HepG2 (cell line): ENCODE measurements around the gene JAM2. TPM values are rescaled to one million over a fixed set of nuclear protein-coding genes. Genes with fewer than 3 reads are reported as not detected.

Source experiments
- DZIP1 ChIP-seq: sonication (generic); formaldehyde crosslinking; IDR thresholded peaks from 2 replicates; pipeline ENCODE4 v1.5.0; 2020; ENCODE audit warnings: mild to moderate bottlenecking, missing genetic modification reagents
- NAIF1 ChIP-seq: sonication (generic); formaldehyde crosslinking; IDR thresholded peaks from 2 replicates; pipeline ENCODE4 v1.5.0; 2020; ENCODE audit warnings: mild to moderate bottlenecking, missing genetic modification reagents, borderline replicate concordance
- TCF12 ChIP-seq, 2 experiments: fragments of 450-650 bp in 1 of 2; sonication (generic) in 1 of 2; formaldehyde crosslinking in 1 of 2; IDR thresholded peaks; 2 replicates each; pipeline versions ENCODE4 v1.6.1 to v1.8.0; 2017 to 2022; ENCODE audit warnings: antibody characterized with exemption in 1 of 2, mild to moderate bottlenecking in 1 of 2, missing genetic modification reagents in 1 of 2, moderate library complexity in 1 of 2
- TFDP2 ChIP-seq: sonication (generic); formaldehyde crosslinking; IDR thresholded peaks from 2 replicates; pipeline ENCODE4 v1.4.0; 2020; ENCODE audit warnings: missing genetic modification reagents
- THAP8 ChIP-seq: sonication (generic); formaldehyde crosslinking; IDR thresholded peaks from 2 replicates; pipeline ENCODE4 v1.5.1; 2020; ENCODE audit warnings: missing genetic modification reagents, mild to moderate bottlenecking, borderline replicate concordance
- ZNF776 ChIP-seq: sonication (generic); formaldehyde crosslinking; IDR thresholded peaks from 2 replicates; pipeline ENCODE4 v1.4.0; 2020; ENCODE audit warnings: mild to moderate bottlenecking, missing genetic modification reagents
- ZNF790 ChIP-seq: sonication (generic); formaldehyde crosslinking; IDR thresholded peaks from 2 replicates; pipeline ENCODE4 v1.8.0; 2022; ENCODE audit warnings: missing genetic modification reagents, mild to moderate bottlenecking, borderline replicate concordance
- ZSCAN21 ChIP-seq: sonication (generic); formaldehyde crosslinking; IDR thresholded peaks from 2 replicates; pipeline ENCODE4 v1.8.0; 2022; ENCODE audit warnings: mild to moderate bottlenecking, missing genetic modification reagents, moderate library complexity, borderline replicate concordance
- polyA plus RNA-seq, 8 experiments: library from polyadenylated mRNA; depleted of rRNA in 3 of 8; stranded (reverse) in 7 of 8; unstranded in 1 of 8; fragments of >200 nt; fragmentation: Illumina TruSeq in 4 of 8; extraction: Trizol in 4 of 8; gene quantifications; 2 replicates each; pipeline versions ENCODE4 v1.2.1 to v1.2.3, GENCODE V29; 2011 to 2016; ENCODE audit warnings: low read depth in 4 of 8, missing spikeins in 1 of 8, mixed read lengths in 1 of 8; ENCODE audit not compliant: insufficient read depth in 1 of 8
- total RNA-seq, 5 experiments: library from RNA; depleted of rRNA; stranded (reverse); fragments of >200 nt; fragmentation: Illumina TruSeq; extraction: Trizol; gene quantifications; 2 replicates each; pipeline ENCODE4 v1.2.3, GENCODE V29; 2016; ENCODE audit warnings: low read depth in 1 of 5
- TF ChIP-seq, protein P1 (sequence below): sonication (generic); formaldehyde crosslinking; IDR thresholded peaks from 2 replicates; pipeline ENCODE4 v1.4.0; 2020; ENCODE audit warnings: missing genetic modification reagents
- TF ChIP-seq, protein P2 (sequence below): sonication (generic); formaldehyde crosslinking; IDR thresholded peaks from 2 replicates; pipeline ENCODE4 v1.5.0; 2020; ENCODE audit warnings: missing genetic modification reagents
- TF ChIP-seq, protein P3 (sequence below): sonication (generic); formaldehyde crosslinking; conservative IDR thresholded peaks from 2 replicates; pipeline ENCODE4 v1.4.0; 2020; ENCODE audit warnings: missing genetic modification reagents

Gene JAM2
- total and polyA plus RNA-seq, 2 of the 13 experiments (the other 11 are each of a cell fraction or from before 2014, with no cell fraction given), result 0.07 TPM; not detected in 1

GRCh38 chr21:25760061-25760460, 121.0 kb downstream of the JAM2 start (continued):
- TF ChIP-seq DZIP1 (CRISPR knock-in tag), result no peak
- TF ChIP-seq TCF12 (IDR thresholded peaks at IDR 0.05), result no peak
- no peak for TF ChIP-seq TCF12 (CRISPR knock-in tag; IDR thresholded peaks at IDR 0.05)
- TF ChIP-seq, protein P1, sequence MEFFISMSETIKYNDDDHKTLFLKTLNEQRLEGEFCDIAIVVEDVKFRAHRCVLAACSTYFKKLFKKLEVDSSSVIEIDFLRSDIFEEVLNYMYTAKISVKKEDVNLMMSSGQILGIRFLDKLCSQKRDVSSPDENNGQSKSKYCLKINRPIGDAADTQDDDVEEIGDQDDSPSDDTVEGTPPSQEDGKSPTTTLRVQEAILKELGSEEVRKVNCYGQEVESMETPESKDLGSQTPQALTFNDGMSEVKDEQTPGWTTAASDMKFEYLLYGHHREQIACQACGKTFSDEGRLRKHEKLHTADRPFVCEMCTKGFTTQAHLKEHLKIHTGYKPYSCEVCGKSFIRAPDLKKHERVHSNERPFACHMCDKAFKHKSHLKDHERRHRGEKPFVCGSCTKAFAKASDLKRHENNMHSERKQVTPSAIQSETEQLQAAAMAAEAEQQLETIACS (CRISPR knock-in tag), result no peak
- no peak for TF ChIP-seq THAP8 (CRISPR knock-in tag)
- TF ChIP-seq, protein P2, sequence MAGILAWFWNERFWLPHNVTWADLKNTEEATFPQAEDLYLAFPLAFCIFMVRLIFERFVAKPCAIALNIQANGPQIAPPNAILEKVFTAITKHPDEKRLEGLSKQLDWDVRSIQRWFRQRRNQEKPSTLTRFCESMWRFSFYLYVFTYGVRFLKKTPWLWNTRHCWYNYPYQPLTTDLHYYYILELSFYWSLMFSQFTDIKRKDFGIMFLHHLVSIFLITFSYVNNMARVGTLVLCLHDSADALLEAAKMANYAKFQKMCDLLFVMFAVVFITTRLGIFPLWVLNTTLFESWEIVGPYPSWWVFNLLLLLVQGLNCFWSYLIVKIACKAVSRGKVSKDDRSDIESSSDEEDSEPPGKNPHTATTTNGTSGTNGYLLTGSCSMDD, result no peak
- no peak for TF ChIP-seq ZNF790 (CRISPR knock-in tag)
- TF ChIP-seq, protein P3, sequence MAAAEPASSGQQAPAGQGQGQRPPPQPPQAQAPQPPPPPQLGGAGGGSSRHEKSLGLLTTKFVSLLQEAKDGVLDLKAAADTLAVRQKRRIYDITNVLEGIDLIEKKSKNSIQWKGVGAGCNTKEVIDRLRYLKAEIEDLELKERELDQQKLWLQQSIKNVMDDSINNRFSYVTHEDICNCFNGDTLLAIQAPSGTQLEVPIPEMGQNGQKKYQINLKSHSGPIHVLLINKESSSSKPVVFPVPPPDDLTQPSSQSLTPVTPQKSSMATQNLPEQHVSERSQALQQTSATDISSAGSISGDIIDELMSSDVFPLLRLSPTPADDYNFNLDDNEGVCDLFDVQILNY (CRISPR knock-in tag), result no peak
- TF ChIP-seq ZNF776 (CRISPR knock-in tag), result no peak
- TF ChIP-seq NAIF1 (CRISPR knock-in tag), result no peak
- no peak for TF ChIP-seq TFDP2 (CRISPR knock-in tag)
- no peak for TF ChIP-seq ZSCAN21 (CRISPR knock-in tag)
